Large intestine (tissue), 3 donors: ENCODE data around the gene NABP2. TPM values are rescaled to one million over a fixed set of nuclear protein-coding genes. Genes with fewer than 3 reads are reported as not detected.
"Not testable (repeated sequence)": the region's sequence is repeated elsewhere in the genome, so short reads cannot be mapped to it uniquely, and the experiment has no call there.

ENCODE experiments used
- DNase-seq, 2 donors: peaks; one replicate each; pipeline versions ENCODE4 v3.0.0 to v3.0.0-alpha.2; 2013
- H3K27ac ChIP-seq: one replicate; pipeline ENCODE4 v1.5.1; 2013; ENCODE audit warnings: low read length
- H3K27me3 ChIP-seq: 2 replicates; pipeline ENCODE4 v1.6.1; 2013; ENCODE audit warnings: low read length; ENCODE audit not compliant: control insufficient read depth, insufficient read depth
- H3K36me3 ChIP-seq: 2 replicates; pipeline ENCODE4 v1.6.1; 2013; ENCODE audit warnings: low read length; ENCODE audit not compliant: control insufficient read depth, insufficient read depth
- H3K4me1 ChIP-seq: one replicate; pipeline ENCODE4 v1.6.1; 2013; ENCODE audit warnings: low read length; ENCODE audit not compliant: control insufficient read depth, insufficient read depth
- H3K4me3 ChIP-seq: one replicate; pipeline ENCODE4 v1.5.1; 2013; ENCODE audit warnings: low read length
- H3K9me3 ChIP-seq: one replicate; pipeline ENCODE4 v1.6.1; 2013; ENCODE audit warnings: mild to moderate bottlenecking, low read depth, low read length, moderate library complexity; ENCODE audit not compliant: control insufficient read depth
- WGBS: methylation state at CpG from one replicate; pipeline ENCODE4 v1.1.5; 2013; ENCODE audit warnings: low lambda C conversion rate; ENCODE audit not compliant: insufficient coverage; 5-methylcytosine and 5-hydroxymethylcytosine counted together
- polyA plus RNA-seq: library from polyadenylated mRNA; unstranded; fragments of 120-200 nt; gene quantifications from one replicate; pipeline ENCODE4 v1.2.1, GENCODE V29; 2013

NABP2 gene
- polyA plus RNA-seq, 1 donor, result 29.1 TPM

DNA sequence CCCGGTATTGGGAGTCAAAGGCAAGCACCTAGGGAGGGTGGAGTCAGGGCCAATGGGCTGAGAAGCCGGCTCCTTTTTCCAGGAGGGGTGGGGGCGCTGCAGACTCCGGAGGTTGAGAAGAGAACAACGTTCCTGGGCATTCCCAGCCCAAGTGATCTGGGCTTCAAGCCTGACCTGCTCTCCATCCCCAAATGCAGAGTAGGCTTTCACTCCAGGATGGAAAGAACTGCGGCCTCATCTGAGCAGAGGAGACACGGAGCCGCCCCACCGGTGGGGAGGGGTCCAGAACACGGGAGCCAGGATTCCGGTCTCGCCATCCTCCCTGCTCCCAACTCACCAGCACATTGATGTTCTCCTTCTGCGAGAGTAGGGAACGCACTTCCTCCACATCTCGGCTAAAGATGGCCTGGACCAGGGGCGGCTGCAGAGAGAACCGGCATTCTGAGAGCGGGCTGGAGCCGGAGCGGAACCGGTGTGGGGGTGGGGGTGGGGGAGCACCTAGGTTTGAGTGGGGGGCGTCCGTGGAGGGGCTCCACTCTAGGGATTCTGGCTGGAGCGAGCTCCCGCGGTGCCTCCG, 33.4 kb downstream of the NABP2 start:
- no peaks in the 10 kb centered on the region for H3K9me3 ChIP-seq
- H3K4me1 ChIP-seq, result peaks cover 23% of the 10 kb centered on the region
- H3K4me3 ChIP-seq, result peak overlapping the region; percentile 69
- H3K27ac ChIP-seq, result peak overlapping the region; percentile 61
- peak in 1 of 2 donors; percentile 42 for DNase-seq
- WGBS, result no CpG with 5 or more reads among the region's 27 CpGs
- no peaks in the 10 kb centered on the region for H3K27me3 ChIP-seq
- peaks cover 42% of the 10 kb centered on the region for H3K36me3 ChIP-seq

GRCh38 chr12:56258068-56258819, 34.1 kb downstream of the NABP2 start, which contains the start of gene ANKRD52:
ANKRD52 (minus strand) TSS chr12:56258384; CDS start chr12:56258269, 115 bp downstream.
- Histone ChIP-seq H3K27me3 (no peaks in the 10 kb centered on the region), H3K27ac (peak within 1 kb of the TSS; percentile 93), H3K4me1 (peaks cover 23% of the 10 kb centered on the region), H3K36me3 (peaks cover 36% of the 10 kb centered on the region), H3K4me3 (peak within 1 kb of the TSS; percentile 77), H3K9me3 (no peaks in the 10 kb centered on the region)
- WGBS, result no CpG with 5 or more reads among the region's 78 CpGs
- DNase-seq, result peak; percentile 69 to 89

DNA sequence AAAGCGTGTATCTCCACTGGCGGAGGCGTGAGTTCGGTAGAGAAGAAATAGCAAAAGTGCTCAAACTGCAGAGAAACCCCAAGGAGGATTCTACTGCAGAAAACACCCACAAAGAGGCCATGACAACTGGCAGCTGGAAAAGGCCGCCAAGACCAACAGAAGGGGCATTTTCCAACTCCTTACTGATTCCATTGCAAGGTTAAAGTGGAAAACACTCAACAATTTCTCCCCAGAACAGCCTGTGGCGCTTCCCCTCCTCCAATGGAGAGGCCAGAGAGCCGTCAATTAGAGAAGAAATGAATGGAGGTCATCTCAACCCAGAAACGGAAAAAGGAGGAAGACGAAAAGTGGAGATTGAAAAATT, 34.7 kb downstream of the NABP2 start:
- Histone ChIP-seq H3K9me3 (no peaks in the 10 kb centered on the region), H3K4me1 (peaks cover 23% of the 10 kb centered on the region), H3K4me3 (peak overlapping the region; percentile 77), H3K27me3 (no peaks in the 10 kb centered on the region), H3K27ac (peak overlapping the region; percentile 93), H3K36me3 (peaks cover 30% of the 10 kb centered on the region)
- WGBS, result 72% methylated on average over 3 of the region's 9 CpGs
- no peak for DNase-seq

DNA sequence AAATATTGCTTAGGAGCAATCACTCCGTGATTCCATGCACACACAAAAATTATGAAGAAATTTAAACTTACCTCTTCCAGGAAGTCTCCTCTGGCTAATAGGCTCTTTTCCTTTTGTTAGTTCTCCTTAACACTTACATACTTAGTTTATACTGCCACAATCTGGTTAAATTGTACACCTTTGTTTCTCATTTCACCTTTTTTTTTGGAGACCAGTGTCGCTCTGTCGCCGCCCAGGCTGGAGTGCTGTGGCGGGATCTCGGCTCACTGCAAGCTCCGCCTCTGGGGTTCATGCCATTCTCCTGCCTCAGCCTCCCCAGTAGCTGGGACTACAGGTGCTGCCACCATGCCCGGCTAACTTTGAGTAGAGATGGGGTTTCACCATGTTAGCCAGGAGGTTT, 36.2 kb downstream of the NABP2 start:
- no peaks in the 10 kb centered on the region for H3K9me3 ChIP-seq
- no peak overlapping the region for H3K27ac ChIP-seq
- no peaks in the 10 kb centered on the region for H3K27me3 ChIP-seq
- peaks cover 23% of the 10 kb centered on the region for H3K4me1 ChIP-seq
- 86% methylated on average over 1 of the region's 8 CpGs for WGBS
- no peak for DNase-seq
- H3K36me3 ChIP-seq, result peaks cover 17% of the 10 kb centered on the region
- H3K4me3 ChIP-seq, result no peak overlapping the region

DNA sequence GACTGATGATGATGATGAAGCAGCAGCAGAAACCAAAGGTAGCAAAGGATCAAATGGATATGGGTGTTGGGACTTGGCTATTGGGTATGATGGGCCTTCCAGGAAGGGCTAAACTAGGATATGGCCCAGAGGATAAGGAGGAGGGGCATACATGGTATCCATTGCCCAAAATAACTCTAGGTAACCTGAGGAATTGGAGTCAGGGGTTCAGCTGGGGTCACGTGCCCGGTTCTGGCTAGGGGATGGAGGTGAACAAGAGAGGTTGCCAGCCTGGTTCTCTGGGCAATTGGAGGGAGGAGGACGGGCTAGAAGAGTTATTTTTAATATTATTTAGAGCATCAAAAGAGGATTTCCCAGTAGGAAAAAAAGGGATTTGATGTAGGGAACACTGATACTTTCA, 36.8 kb downstream of the NABP2 start:
- Histone ChIP-seq H3K4me1 (peaks cover 26% of the 10 kb centered on the region), H3K27ac (no peak overlapping the region), H3K4me3 (no peak overlapping the region), H3K9me3 (no peaks in the 10 kb centered on the region), H3K27me3 (no peaks in the 10 kb centered on the region), H3K36me3 (peaks cover 12% of the 10 kb centered on the region)
- DNase-seq, result no peak
- WGBS, result 100% methylated on average over 1 of the region's 3 CpGs

GRCh38 chr12:56261503-56262232, 37.5 kb downstream of the NABP2 start:
- peak overlapping the region; percentile 61 for H3K27ac ChIP-seq
- 100% methylated on average over 1 of the region's 5 CpGs for WGBS

GRCh38 chr12:56262955-56263354, 38.8 kb downstream of the NABP2 start:
- DNase-seq, H3K27me3 ChIP-seq: not testable (repeated sequence)
- WGBS, result no CpG with 5 or more reads among the region's 7 CpGs

More at GRCh38 chr12:56261503-56262232, 37.5 kb downstream of the NABP2 start:
- Histone ChIP-seq H3K4me3 (no peak overlapping the region), H3K36me3 (peaks cover 5% of the 10 kb centered on the region), H3K27me3 (no peaks in the 10 kb centered on the region), H3K9me3 (no peaks in the 10 kb centered on the region), H3K4me1 (peaks cover 22% of the 10 kb centered on the region)
- DNase-seq, result peak; percentile 70 to 79

DNA sequence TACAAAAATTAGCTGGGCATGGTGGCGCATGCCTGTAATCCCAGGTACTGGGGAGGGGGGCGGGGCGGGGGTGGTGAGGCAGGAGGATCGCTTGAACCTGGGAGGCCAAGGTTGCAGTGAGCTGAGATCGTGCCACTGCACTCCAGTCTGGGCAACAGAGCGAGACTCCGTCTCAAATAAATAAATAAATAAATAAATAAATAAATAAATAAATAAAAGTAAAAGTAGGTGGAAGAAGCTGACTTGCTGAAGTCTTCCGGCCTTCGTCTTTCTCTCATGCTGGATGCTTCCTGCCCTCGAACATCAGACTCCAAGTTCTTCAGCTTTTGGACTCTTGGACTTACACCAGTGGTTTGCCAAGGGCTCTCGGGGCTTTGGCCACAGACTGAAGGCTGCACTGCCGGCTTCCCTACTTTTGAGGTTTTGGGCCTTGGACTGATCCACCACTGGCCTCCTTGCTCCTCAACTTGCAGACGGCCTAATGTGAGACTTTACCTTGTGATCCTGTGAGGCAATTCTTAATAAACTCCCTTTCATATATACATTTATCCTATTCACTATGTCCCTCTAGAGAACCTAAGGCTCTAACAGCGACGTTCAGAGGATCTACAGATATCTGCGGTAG, 42.0 kb downstream of the NABP2 start:
- WGBS, result no CpG with 5 or more reads among the region's 16 CpGs
- not testable (repeated sequence) for H3K27me3 ChIP-seq, H3K9me3 ChIP-seq, H3K4me1 ChIP-seq, H3K36me3 ChIP-seq, DNase-seq
- H3K4me3 ChIP-seq, result peak overlapping the region; percentile 73
- peak overlapping the region; percentile 87 for H3K27ac ChIP-seq

More at GRCh38 chr12:56262955-56263354, 38.8 kb downstream of the NABP2 start:
- H3K4me3 ChIP-seq, H3K36me3 ChIP-seq, H3K9me3 ChIP-seq, H3K27ac ChIP-seq: not testable (repeated sequence)
- peaks cover 15% of the 10 kb centered on the region for H3K4me1 ChIP-seq

GRCh38 chr12:56266693-56267442, 42.7 kb downstream of the NABP2 start, which contains the start of gene COQ10A:
COQ10A (plus strand) TSS chr12:56266942; CDS start chr12:56267119, 177 bp downstream.
- H3K4me3 ChIP-seq, result peak within 1 kb of the TSS; percentile 73
- peak within 1 kb of the TSS; percentile 87 for H3K27ac ChIP-seq
- H3K9me3 ChIP-seq, result no peaks in the 10 kb centered on the region
- peaks cover 6% of the 10 kb centered on the region for H3K4me1 ChIP-seq
- DNase-seq, result peak; percentile 85 to 92
- H3K36me3 ChIP-seq, result peaks cover 9% of the 10 kb centered on the region
- no peaks in the 10 kb centered on the region for H3K27me3 ChIP-seq
- WGBS, result no CpG with 5 or more reads among the region's 68 CpGs
